HG03064 (cell line): ENCODE data around the gene PSMA7.
A peak's percentile ranks its signal among the peaks of the same experiment; 100 is the strongest.

ENCODE experiments used
- ATAC-seq: cut with Tn5 transposase; IDR thresholded peaks from one replicate; pipeline ENCODE4 v1.9.1; 2021; ENCODE audit warnings: low read depth; ENCODE audit not compliant: unreplicated experiment

The PSMA7 gene

GRCh38 chr20:62138912-62139311, 4.3 kb downstream of the PSMA7 start:
- ATAC-seq = no peak

- ATAC-seq = no peak
These were observed 5.0 kb downstream of the PSMA7 start for GRCh38 chr20:62138204-62138543.

- no peak for ATAC-seq
These were observed 5.6 kb downstream of the PSMA7 start for GRCh38 chr20:62137478-62138203.

- ATAC-seq = no peak
These were observed 6.2 kb downstream of the PSMA7 start for GRCh38 chr20:62137092-62137384.

GRCh38 chr20:62136283-62137091, 6.7 kb downstream of the PSMA7 start:
- no peak for ATAC-seq

GRCh38 chr20:62135573-62136266, 7.5 kb downstream of the PSMA7 start:
- ATAC-seq = no peak

- no peak for ATAC-seq
These were observed 8.4 kb downstream of the PSMA7 start for GRCh38 chr20:62134735-62135231.

GRCh38 chr20:62133864-62134263, 9.3 kb downstream of the PSMA7 start:
- no peak for ATAC-seq

- no peak for ATAC-seq
These were observed 9.9 kb downstream of the PSMA7 start for GRCh38 chr20:62133051-62133845.

- no peak for ATAC-seq
These were observed 10.8 kb downstream of the PSMA7 start for GRCh38 chr20:62132421-62132820.

- ATAC-seq = no peak
These were observed 11.5 kb downstream of the PSMA7 start for GRCh38 chr20:62131560-62132320.

GRCh38 chr20:62129731-62130531, 13.3 kb downstream of the PSMA7 start:
- no peak for ATAC-seq

- ATAC-seq = no peak
These were observed 14.7 kb downstream of the PSMA7 start for GRCh38 chr20:62128502-62128901.

- no peak for ATAC-seq
These were observed 15.4 kb downstream of the PSMA7 start for GRCh38 chr20:62127799-62128198.

- ATAC-seq = no peak
These were observed 17.1 kb downstream of the PSMA7 start for GRCh38 chr20:62126141-62126540.

GRCh38 chr20:62123450-62124118, 19.6 kb downstream of the PSMA7 start:
- ATAC-seq = no peak

GRCh38 chr20:62122654-62123449, 20.3 kb downstream of the PSMA7 start:
- peak; percentile 15 for ATAC-seq
